H7 (cell line): ENCODE data around the gene UQCC2. TPM values are rescaled to one million over a fixed set of nuclear protein-coding genes. Genes with fewer than 3 reads are reported as not detected.
A peak's percentile ranks its signal among the peaks of the same experiment; 100 is the strongest.

Experiments used
- DNase-seq: peaks from one replicate; pipeline ENCODE4 v3.0.0; 2012
- H3K27me3 ChIP-seq: 2 replicates; pipeline ENCODE4 v1.6.0; 2011; ENCODE audit warnings: mild to moderate bottlenecking, low read length; ENCODE audit not compliant: control insufficient read depth, insufficient read depth
- H3K36me3 ChIP-seq: replicated peaks from 2 replicates; pipeline ENCODE4 v1.5.1; 2011; ENCODE audit warnings: low read length; ENCODE audit not compliant: control insufficient read depth, insufficient read depth
- H3K4me3 ChIP-seq: 2 replicates; pipeline ENCODE4 v1.5.1; 2011; ENCODE audit warnings: low read depth, mild to moderate bottlenecking, control low read depth, low read length, moderate library complexity; ENCODE audit not compliant: insufficient read depth
- total RNA-seq: library from RNA; depleted of rRNA; stranded (reverse); fragments of >200 nt; shearing (Covaris generic); gene quantifications from 2 replicates; pipeline ENCODE4 v1.2.3, GENCODE V29; 2014

UQCC2 gene
- total RNA-seq, 1 experiment from 2014 or later = 67.1 TPM

DNA sequence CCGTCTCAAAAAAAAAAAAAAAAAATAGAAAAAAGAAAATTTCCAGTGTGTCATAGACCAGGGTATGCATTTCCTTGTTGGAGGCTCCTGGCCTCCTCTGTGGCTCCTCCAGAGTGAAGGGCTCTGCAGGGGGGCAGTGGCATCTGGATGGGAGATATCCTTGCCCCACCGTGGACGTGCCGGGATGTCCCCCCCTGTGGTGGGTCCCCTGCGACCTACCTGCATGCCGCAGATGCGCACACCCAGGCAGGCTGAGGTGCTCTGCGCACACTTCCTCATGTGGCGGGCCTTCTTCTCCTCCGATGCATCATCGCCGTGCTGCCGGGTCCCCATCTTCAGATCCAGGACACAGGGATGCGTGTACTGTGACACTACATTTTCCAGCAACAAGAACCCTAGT lies 13.7 kb upstream of the UQCC2 start:
- no peak overlapping the region for H3K4me3 ChIP-seq
- peaks cover 2% of the 10 kb centered on the region; the same call in 1 of the 2 replicates for H3K27me3 ChIP-seq
- DNase-seq = no peak
- no peaks in the 10 kb centered on the region for H3K36me3 ChIP-seq

DNA sequence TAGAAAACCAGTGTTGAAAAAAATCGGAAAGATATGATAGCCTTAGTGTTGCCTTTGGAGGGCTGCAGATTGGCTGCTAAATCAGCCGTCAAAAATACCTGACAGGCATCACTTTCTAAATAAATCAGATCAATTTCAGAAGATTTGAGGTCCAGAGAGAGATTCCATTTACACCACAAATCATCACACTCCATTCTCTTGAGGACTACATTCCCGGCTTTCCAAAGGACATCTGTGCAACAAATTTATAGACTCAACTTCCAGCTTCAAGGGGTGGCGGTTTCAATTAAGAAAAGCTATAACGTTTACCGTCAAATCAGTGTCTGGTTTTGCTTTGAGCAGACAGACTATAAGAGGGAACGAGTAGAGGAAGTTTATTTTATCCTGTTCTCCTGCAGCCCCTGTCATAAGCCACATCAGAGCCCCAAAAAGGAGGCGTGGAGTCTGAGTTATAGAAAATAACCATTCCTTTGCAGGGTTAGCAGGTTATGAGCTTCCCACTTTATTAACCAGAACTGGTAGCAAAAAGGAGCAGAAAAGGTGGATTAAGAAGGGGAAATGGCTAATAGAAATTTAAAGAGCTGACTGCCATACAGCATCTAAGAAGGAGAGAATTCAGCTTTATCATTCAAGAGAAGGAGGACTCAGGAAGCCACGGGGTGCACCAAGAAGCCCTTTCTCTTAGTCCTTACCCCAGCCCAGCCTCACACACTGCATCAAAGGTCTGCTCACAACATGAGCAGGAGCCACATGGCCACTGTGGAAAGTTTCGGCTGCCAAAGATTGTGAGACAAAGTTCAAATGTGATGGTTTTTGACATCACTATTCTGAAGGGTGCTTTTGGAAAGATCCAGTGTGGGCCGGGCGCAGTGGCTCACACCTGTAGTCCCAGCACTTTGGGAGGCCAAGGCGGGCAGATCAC lies 12.9 kb upstream of the UQCC2 start:
- H3K27me3 ChIP-seq = peaks cover 2% of the 10 kb centered on the region; the same call in 1 of the 2 replicates
- peak; percentile 72 for DNase-seq
- no peak overlapping the region for H3K4me3 ChIP-seq
- no peaks in the 10 kb centered on the region for H3K36me3 ChIP-seq

DNA sequence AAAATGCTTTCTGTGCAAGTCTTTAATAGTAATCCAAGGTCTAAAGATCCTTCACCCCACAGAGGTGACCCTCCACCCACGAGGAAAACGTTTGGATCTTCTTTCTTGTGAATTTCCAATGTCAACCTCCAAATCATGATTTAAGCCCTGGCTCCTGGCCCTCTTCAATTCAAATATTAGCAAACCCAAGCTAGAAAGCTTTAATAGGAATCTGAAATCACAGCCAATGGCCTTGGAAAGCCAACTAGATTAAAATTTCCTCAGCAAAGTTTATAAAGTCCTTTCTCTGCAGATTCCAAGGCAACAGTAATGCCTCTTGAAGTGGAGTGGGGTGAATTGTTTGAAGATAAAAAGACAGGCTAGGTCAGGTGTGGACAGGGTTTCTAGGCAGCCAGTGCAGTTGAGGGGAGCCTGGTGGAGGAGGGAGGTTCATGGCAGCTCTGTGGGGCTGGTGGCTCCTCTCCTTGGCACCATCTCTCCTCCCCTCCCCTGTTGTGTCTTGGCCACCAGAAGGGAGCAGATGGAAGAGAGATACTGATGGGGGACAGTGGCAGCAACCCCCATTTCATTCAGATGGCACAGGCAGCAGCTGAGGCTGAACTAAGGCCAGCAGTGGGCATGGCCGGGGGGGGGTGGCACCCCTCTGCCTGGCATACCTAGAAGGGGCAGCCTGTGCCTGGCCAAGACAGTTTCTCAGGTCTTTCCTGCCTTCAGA lies 12.0 kb upstream of the UQCC2 start:
- DNase-seq = no peak
- Histone ChIP-seq H3K36me3 (no peaks in the 10 kb centered on the region), H3K4me3 (no peak overlapping the region), H3K27me3 (peaks cover 2% of the 10 kb centered on the region; the same call in 1 of the 2 replicates)

DNA sequence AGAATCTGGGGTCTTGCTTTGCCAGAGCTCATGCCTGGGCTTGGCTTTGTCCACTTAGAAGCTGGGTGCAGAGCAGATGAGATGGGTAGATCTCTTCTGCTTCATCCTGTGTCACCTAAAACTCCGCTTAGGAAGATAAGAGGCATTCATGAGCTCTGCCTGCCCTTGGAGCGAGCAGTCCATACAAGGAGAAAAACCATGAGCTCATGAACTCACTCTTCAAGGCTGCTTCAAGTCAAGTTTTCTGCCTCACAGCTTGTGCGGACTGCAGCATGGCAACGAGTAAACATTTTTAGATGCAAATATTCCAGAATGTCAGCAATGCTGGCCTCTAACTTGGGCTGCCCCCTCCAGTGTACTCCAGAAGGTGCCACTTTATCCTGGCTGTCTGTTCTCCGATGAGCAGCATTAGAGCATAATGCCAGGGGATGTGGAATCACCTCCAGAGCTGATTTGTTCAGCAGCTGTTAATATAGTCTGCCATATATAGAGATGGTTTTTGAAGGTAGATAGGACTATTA lies 10.7 kb upstream of the UQCC2 start:
- no peaks in the 10 kb centered on the region for H3K36me3 ChIP-seq
- DNase-seq = no peak
- H3K27me3 ChIP-seq = no peaks in the 10 kb centered on the region; the same call in 1 of the 2 replicates
- no peak overlapping the region for H3K4me3 ChIP-seq

DNA sequence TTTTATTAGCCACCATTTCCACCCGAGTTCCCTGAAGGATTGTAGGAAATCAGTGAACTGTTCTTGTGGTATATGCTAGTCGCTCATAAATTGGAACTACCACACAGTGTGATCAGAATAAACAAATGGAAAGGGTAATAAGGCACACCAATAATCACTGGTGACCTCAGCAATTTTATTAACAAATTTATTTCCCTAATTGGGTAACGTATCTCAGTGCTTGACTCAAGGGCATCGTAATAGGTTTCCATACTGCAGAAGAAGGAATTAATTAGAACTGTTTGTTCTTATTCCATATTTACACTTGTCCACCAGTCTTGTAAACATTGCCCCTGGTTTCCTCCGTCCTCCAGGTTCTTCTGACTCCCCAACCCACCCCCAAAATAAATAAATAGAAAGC lies 10.0 kb upstream of the UQCC2 start:
- DNase-seq = no peak
- no peak overlapping the region for H3K4me3 ChIP-seq
- H3K36me3 ChIP-seq = no peaks in the 10 kb centered on the region
- H3K27me3 ChIP-seq = no peaks in the 10 kb centered on the region; the same call in 1 of the 2 replicates

DNA sequence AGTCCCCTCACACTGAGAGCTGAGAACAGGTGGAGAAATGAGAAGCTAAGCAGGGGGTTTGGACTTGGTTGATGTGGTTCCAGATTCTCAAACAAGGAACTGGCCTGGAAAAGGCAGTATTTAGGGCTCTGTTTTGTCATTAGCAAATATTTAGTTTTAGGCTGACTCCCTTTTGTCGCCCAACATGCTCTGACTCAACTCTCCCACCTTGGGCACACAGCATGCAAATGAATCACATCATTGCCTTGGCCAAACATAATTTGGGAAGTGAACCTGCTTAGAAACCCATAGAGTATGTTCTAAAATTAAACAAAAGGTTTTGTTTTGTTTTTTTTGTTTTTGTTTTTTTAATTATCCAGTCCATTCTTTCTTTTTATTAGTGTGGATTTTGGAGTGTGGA lies 9.5 kb upstream of the UQCC2 start:
- no peak for DNase-seq
- Histone ChIP-seq H3K4me3 (no peak overlapping the region), H3K27me3 (no peaks in the 10 kb centered on the region; the same call in 1 of the 2 replicates), H3K36me3 (no peaks in the 10 kb centered on the region)

DNA sequence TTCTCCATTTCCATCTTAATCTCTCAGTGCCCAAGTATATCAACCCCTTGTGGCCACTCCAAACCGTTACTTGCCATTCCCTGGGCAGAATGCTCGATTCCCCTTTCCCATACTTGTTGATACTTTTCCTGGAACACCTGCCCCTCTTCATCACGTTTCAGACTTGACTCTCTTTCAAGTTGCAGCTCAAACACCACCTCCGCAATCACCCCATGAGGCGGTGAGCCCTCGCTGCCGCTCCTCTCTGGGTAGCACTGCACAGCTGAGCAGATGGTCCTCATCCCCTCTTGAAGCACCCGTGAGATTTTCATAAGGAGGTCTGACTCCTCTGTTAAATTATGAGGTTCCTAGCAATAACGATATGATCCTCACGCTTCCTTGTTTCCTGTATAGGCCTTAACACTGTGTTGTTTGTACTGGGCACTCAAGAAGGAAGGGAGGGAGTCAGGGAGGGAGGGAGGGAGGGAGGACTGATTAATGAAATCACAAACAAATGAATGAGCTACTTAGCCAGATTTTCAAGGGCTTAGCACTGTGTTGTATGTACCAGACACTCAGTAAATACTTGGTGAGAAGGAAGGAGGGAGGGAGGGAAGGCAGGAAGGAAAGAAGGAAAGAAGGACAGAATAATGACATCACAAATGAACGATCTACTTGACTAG lies 8.0 kb upstream of the UQCC2 start:
- H3K36me3 ChIP-seq = no peaks in the 10 kb centered on the region
- H3K27me3 ChIP-seq = no peaks in the 10 kb centered on the region; the same call in 1 of the 2 replicates
- no peak overlapping the region for H3K4me3 ChIP-seq
- no peak for DNase-seq

DNA sequence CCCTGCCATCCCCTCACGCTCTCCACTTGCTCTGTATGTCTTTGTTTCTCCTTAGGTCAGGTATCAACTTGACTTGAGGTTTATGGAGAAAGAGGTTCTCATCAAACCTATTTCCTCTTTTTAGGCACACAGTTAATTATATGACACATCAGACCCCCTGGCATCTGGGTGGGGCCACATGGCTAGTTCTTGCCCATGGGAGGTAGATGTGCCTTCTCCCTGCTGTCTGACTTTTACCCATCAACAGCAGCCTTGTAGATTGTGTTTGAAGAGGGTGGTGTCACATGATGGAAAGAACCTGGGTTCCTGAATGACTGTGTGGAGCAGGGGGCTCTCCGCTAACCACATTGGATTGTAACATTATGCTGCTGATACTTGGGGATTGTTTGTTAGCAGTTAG lies 7.2 kb upstream of the UQCC2 start:
- no peaks in the 10 kb centered on the region for H3K36me3 ChIP-seq
- DNase-seq = no peak
- H3K4me3 ChIP-seq = no peak overlapping the region
- no peaks in the 10 kb centered on the region; the same call in 1 of the 2 replicates for H3K27me3 ChIP-seq

DNA sequence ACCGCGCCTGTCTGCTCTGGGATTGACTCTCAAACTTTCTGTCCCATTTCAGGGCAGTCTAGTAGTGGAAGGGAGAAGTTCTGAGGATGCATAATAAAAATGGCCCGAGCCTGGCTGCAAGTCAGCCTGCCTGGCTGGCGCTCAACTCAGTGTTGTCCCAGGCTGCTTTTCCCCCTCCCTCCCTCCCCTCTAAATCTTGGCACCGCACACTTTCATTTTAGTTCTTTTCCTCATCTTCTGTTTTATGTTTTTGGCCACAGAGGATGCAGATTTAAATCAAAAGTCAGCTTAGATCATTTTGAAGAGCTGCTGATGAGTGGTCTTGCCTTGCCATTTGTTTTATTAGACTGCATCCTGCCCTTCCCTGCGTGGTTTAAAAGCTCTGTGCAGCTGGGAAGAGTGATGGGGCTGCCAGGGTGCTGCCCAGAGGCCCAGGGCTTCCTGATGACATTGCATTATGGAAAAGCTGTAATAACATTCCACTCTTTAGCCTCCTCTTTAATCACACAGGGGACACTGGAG lies 6.5 kb upstream of the UQCC2 start:
- H3K36me3 ChIP-seq = no peaks in the 10 kb centered on the region
- DNase-seq = no peak

DNA sequence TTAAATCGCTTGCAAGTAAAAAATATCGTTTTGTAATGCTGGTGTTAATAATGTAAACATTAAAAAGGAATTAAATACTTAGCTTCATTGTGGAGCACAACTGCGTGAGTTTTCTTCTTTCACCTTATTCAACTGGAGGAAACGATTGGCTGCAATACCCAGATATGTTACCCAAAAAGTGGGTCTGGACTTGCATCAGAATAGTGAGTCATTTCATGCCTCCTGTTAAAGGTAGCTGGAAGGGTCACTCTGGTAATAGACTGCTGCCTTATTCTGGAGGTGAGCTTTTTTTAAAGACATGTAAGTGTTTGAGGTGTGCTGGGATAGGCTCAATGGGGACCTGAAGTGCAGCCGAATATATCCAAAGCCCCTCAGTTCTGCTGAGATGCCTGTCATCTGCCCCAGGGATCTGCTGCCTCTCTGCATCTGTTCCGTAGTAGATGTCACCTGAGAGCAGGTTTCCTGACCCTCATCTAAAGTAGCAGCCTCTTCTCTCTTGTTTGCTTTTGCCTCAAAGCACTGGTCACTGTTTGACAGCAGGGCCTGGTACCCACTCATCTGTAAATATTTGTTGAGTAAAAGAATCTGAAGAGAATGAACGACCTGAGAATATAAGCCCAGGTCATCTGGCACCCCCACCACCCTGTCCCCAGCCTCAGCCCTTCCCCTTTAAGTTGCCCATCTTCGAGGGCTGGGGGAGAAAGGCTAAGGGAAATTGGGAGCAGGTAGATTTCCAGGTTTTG lies 5.6 kb upstream of the UQCC2 start:
- Histone ChIP-seq H3K36me3 (no peaks in the 10 kb centered on the region), H3K27me3 (no peaks in the 10 kb centered on the region; the same call in 1 of the 2 replicates), H3K4me3 (no peak overlapping the region)
- DNase-seq = no peak

More for the DNA sequence above, 6.5 kb upstream of the UQCC2 start:
- no peak overlapping the region for H3K4me3 ChIP-seq
- no peaks in the 10 kb centered on the region; the same call in 1 of the 2 replicates for H3K27me3 ChIP-seq

DNA sequence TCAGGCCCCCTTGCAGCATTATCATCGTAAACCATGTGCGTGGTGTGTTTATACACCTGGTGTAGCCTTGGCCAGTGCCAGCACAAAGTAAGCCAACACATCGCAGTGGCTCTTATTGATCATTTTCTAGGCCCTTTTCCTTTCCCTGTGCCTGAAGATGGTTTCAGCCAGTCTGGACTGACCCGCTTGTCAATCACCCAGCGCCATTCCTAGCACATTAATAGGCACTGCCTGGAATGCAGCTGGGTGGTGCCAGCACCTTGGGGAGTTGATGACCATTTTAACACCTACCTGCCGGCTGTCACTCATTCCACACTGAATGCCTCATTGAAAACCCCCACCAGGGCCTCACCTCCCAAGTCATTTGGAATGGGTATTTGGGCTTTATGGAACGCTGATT lies 4.9 kb upstream of the UQCC2 start:
- Histone ChIP-seq H3K27me3 (no peaks in the 10 kb centered on the region; the same call in 1 of the 2 replicates), H3K4me3 (no peak overlapping the region), H3K36me3 (no peaks in the 10 kb centered on the region)
- DNase-seq = no peak

DNA sequence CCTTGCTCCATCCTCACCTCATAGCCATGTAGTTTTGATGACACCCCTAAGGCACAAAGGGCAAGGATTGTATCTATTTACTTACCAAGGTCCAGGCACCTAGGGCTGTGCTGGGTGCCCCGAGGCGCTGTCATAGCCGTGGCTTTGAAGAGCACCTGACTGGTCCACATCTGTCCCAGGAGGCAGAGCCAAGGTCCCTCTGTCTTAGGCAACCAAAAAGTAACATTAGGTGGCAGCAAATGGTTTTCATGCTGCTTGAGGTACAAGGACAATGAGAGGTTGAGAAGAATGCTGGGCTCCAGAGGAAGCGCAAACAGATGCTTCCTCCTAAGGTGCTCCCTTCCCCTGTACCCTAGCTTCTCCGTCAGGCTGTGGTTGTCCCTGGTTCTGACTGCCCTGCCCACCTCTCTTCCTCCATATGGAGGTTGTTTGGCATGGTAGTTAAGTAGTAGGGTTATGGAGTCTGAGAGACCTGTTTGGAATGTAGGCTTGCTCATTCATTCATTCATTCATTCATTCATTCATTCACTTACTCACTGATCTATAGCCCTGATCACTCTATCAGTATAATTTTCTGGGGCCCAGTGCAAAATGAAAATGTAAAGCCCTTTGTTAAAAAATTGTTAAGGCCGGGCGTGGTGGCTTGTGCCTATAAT lies 3.0 kb upstream of the UQCC2 start:
- H3K4me3 ChIP-seq = no peak overlapping the region
- H3K27me3 ChIP-seq = no peaks in the 10 kb centered on the region
- peaks cover 4% of the 10 kb centered on the region for H3K36me3 ChIP-seq
- no peak for DNase-seq

DNA sequence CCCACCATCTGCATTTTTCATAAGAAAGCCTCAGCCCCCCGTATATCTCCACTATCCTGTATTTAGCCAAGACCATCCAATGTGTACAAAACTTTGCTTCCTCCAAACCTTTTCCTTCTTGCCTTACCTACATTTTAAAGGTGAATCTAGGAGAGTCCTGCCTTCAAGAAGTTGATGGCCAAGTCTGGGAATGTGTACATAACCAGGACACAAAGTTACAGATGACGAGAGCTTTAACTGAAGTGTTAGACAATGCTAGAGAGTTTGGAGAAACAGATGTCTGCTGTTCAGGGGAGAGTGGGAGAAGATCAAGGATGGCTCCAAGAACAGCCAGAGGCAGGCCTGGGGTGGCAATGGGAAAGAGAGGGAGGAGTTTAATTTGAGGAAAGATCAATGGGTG lies 2.3 kb upstream of the UQCC2 start:
- H3K27me3 ChIP-seq = no peaks in the 10 kb centered on the region
- H3K4me3 ChIP-seq = no peak overlapping the region
- peaks cover 8% of the 10 kb centered on the region for H3K36me3 ChIP-seq
- DNase-seq = no peak
